CD4-positive, alpha-beta memory T cell (primary cell): ENCODE results near the gene DNASE1. TPM values are rescaled to one million over a fixed set of nuclear protein-coding genes. Genes with fewer than 3 reads are reported as not detected.

Source experiments
- polyA plus RNA-seq, 2 donors: library from polyadenylated mRNA; unstranded; fragments of 300-500 nt; fragmentation: Illumina TruSeq; gene quantifications; one replicate each; pipeline ENCODE4 v1.2.3, GENCODE V29; 2021
- total RNA-seq, 2 experiments: library from RNA; stranded (reverse); gene quantifications; one replicate each; pipeline ENCODE4 v1.2.3, GENCODE V29; 2021

Gene DNASE1
- total and polyA plus RNA-seq, 4 experiments from 2014 or later = 7.7 to 59.9 (median 51.2) TPM; not detected in 1

Other genes starting within 250 kb of the DNASE1 start
- 1 to 10 TPM; 5.3 TPM for gene ZNF597, start 211.2 kb upstream of the DNASE1 start, total RNA-seq
- 1 to 10 TPM; 1.0 to 1.9 TPM for gene ZNF597, start 211.2 kb upstream of the DNASE1 start, polyA plus RNA-seq
- gene NAA60, start 211.0 kb upstream of the DNASE1 start, total RNA-seq = 10 to 100 TPM; 58.1 to 62.9 TPM
- 10 to 100 TPM; 28.2 to 59.6 TPM for gene NAA60, start 211.0 kb upstream of the DNASE1 start, polyA plus RNA-seq
- not detected for gene C16orf90, start 159.2 kb upstream of the DNASE1 start, total RNA-seq
- not detected for gene C16orf90, start 159.2 kb upstream of the DNASE1 start, polyA plus RNA-seq
- 10 to 100 TPM; 24.6 to 25.4 TPM for gene CLUAP1, start 153.7 kb upstream of the DNASE1 start, total RNA-seq
- gene CLUAP1, start 153.7 kb upstream of the DNASE1 start, polyA plus RNA-seq = 10 to 100 TPM; 26.4 to 41.5 TPM
- 100 to 1,000 TPM; 111 TPM for gene NLRC3, start 77.3 kb upstream of the DNASE1 start, total RNA-seq
- 10 to 100 TPM; 13.1 to 39.3 TPM for gene NLRC3, start 77.3 kb upstream of the DNASE1 start, polyA plus RNA-seq
- 1 to 10 TPM; 5.7 to 6.7 TPM for gene SLX4, start 43.1 kb upstream of the DNASE1 start, total RNA-seq
- gene SLX4, start 43.1 kb upstream of the DNASE1 start, polyA plus RNA-seq = under 1 TPM in 1 of 2 donors, not detected in 1; 0.87 TPM
- gene TRAP1, start 62.8 kb downstream of the DNASE1 start, total RNA-seq = 100 to 1,000 TPM; 101 to 111 TPM
- 10 to 100 TPM; 56.4 to 59.2 TPM for gene TRAP1, start 62.8 kb downstream of the DNASE1 start, polyA plus RNA-seq
- 100 to 1,000 TPM; 119 to 133 TPM for gene CREBBP, start 226.0 kb downstream of the DNASE1 start, total RNA-seq
- 10 to 100 TPM in 1 of 2 donors, under 1 TPM in 1; 0.60 to 17.9 TPM for gene CREBBP, start 226.0 kb downstream of the DNASE1 start, polyA plus RNA-seq